ENCODE measurements around the gene WNT6. TPM values are rescaled to one million over a fixed set of nuclear protein-coding genes. Genes with fewer than 3 reads are reported as not detected.

The WNT6 gene
- total RNA-seq, 1 experiment from 2014 or later = not detected

DNA sequence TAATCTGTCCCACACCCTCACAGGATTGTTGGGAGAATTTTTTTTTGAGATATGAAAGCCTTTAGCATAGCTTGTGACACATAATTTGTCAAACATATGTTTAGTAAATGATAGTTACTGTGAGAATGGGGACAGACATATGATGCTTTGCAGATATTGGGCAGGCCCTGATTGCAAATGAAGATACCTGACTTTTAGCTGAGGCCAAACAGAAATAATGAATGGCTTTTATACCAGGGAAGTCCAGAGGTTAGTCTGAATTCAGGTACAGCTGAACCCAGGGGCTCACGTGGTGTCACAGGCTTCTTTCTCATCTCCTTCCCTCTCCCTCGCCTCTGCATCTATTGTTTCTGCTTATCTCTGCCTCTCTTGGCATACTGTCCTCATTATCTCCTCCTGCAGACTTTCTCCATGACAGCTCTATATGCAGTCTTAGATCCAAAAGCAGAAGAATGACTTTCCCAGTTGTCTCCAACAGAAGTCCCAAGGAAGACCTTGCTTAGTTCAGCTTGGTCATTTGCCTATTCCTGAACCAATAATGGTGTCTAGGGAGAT lies 16.2 kb downstream of the WNT6 start:
- no peak for DNase-seq (ENCODE audit: extremely low read depth, low read depth)

DNA sequence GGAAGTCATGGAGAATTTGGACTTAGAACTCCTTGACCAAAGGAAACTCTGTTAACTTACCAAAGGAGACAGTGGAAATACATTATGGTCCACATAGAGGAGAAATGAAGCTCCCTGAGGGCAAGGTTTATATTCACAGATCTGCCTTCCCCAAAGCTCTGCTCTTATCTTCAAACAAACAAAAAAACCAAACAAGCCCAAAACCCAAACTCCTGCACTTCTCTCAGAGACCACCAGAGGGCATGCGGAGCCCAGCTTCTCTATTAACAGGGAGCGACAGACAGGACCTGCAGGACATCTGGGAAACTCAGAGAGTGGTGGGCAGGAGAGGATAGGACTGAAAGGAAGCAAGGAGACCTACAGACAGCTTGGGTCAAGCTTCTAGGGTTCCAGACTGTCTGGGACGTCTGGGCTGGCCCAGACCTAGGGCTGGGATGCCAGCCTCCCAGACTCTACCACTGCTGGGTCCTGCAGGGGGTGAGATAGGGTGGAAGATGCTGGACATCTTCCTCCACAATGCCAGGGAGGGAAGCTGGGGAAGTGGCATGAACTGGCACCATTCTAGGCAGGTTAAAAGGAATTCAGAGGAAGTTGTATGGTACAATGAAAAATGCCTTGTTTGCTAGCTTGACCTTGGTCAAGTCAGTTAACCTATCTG lies 17.1 kb downstream of the WNT6 start:
- DNase-seq (ENCODE audit: extremely low read depth, low read depth) = peak; percentile 72

DNA sequence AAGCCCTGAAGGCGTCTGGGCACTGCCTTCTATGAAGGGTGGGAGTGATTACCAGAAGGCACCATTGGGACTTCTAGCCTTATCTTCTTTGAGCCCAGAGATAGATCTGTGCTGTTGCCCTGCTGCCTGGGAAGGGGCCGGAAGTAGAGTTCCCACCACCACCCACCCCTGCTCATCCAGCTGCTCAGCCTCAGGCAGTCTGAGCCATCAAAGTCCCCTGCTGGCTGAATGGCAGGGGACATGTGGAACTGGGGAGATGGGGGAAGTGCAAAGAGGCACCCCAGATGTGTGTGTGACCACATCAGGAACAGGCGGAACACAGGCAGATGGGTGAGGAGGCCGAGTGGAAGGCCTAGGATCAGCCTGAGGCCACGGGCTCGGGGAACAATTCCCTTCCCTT lies 17.7 kb downstream of the WNT6 start:
- DNase-seq (ENCODE audit: extremely low read depth, low read depth) = no peak

DNA sequence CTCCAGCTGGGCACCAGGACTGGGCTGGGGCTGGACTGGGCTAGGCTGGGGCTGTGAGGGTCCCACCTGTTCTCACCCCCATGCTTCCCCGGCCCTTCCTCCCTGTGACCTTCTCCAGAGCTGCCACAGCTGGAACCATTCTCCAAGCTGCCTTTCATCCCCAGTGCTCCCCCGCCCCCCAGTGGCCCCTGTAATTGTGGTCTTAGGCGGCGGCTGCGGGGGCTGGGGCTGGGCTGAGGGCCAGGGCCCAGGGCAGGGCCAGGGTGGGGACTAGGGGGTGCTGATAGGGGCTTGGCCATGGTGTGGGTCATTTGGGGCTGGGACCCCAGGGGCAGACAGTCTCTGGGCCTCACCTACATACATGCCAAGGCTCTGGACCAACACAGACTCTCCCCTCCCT lies 18.3 kb downstream of the WNT6 start:
- no peak for DNase-seq (ENCODE audit: extremely low read depth, low read depth)

DNA sequence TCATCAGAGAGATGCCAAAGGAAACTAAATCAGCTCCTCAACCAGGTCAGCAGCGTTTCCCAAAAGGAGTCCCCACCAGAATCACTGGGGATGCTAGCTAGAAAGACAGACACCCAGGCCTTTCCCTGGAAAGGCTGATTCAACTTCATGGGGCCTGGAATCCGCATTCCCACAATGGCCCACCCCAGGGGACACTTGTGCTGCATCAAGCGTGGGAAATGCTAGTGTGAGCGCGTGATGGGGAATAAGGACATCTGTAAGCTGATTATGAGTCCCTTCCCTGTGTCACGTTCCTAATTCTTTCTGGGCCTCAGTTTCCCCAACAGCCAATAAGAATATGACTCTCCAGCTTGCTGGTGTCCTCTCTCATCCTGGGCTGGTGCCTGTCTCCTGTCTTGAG lies 18.9 kb downstream of the WNT6 start:
- DNase-seq (ENCODE audit: extremely low read depth, low read depth) = no peak

DNA sequence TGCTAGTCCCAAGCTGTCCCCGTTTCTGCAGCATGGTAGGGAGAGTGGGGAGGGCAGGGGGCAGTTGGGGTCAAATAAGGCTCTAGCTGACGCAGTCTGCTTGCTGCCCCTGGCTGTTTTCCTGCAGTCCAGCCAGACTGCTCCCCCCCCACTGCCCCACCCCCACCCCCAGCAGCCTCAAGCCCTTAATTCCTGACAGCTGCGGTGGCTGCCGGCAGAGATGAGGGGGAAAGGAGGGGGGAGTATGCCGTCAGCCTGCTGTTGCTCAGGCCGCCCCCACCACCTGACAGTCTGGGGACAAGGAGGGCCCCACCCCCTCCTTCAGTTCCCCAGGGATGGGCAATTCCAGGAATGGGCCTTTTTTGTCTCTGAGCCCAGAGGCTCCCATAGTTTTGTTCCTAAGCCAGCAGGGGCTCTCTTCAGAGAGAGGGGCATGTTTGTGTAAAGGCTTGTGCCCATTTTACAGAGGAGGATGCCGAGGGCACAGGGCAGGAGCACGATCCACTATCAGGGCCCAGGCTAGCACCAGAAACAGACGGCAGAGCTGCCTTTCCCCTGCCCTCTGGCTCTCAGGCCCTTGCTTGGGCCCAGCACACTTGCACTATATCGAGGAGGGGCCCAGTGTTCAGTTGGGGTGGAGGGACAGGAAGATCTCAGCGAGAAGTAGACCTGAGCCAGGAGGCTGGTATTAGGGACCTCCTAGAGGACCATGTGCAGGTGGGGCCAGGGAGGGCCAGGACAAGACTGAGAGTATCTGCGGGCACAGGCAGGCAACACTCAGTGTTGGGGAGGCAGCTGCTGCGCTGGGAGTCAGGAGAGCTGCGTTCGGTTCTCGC lies 19.5 kb downstream of the WNT6 start:
- no peak for DNase-seq (ENCODE audit: extremely low read depth, low read depth)

DNA sequence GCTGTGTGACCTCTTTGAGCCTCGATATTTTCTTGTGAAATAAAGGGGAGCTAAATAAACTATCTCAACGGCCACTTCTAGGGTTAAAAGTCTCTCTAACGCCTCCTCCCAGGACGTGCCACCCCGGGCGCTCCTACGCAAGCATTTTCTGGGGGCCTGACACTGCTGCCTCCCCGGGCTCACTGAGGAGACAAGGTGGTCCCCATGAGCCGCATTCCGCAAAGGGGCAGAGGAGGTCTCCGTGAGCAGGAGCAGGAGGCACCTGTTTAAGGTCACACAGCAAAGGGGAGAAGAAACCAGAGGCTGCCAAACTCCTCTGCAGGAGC lies 20.1 kb downstream of the WNT6 start:
- DNase-seq (ENCODE audit: extremely low read depth, low read depth) = no peak

DNA sequence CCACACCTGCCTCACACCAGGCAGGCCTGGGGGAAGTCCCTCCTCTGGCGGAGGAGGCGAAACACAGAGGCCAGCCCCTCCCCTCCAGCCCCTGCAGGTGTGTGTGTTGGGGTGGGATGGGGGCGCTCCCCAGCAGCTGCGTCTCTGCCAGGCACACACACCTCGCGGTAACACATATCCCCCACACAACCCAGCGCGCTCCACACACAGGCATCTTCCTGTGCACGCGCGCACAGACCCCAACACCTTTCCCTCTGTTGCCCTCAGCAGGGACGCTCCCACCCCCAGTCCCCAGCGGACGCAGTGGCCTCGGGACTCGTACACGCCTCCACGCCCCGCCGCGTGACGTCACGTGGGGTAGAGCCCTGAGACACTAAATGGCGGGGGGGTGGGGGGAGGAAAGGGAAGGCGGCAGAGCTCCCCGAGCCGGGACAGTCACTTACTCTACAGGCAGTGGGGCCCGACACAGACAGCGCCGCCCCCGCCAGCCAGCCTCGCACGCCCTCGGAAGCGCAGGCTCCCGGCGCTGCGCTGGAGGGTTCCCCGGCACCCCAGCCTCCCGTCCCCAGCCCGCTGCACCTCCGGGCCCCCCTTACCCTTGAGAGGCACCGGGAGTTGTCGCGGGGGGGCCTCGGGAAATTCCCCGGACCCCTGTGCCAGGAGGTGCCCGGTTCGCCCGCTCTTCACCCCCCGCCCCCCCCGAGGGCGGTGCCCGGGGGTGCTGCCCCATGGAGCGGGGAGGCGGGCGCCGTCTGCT lies 20.7 kb downstream of the WNT6 start, which contains the start of gene WNT10A:
Gene WNT10A (plus strand): TSS at position 751 of the 757 bp plus-strand sequence. CDS start 144 bp downstream, outside the sequence.
- DNase-seq (ENCODE audit: extremely low read depth, low read depth) = no peak

DNA sequence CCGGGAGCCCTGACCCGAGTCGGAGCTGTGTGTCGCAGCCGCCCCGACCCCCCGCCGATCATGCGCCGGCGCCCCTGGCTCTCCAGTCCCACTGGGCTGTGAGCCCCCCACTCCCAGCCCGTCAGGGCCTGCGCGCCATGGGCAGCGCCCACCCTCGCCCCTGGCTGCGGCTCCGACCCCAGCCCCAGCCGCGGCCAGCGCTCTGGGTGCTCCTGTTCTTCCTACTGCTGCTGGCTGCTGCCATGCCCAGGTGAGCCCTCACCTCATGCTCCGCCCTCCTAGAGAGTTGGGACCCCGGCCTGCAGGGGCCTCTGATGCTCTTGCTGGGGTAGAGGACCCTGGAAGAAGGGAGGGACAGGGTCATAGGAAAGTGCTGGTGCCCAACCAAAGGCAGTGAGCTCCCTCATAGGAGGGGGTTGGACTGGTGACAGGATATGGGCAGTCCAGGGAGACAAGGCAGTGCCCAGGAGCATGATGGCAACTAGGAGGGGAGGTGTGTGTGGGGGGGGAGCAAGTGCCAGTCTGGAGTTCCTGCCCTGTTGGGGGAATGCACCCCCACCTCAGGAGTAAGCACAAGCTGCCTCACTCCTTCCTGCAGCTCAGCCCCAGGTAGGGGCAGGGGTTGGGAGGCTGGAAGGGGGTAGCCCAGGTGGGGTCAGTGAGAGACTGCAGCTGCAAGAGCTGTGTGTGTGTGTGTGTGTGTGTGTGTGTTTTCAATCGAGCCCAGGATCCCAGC lies 21.4 kb downstream of the WNT6 start:
- no peak for DNase-seq (ENCODE audit: extremely low read depth, low read depth)

DNA sequence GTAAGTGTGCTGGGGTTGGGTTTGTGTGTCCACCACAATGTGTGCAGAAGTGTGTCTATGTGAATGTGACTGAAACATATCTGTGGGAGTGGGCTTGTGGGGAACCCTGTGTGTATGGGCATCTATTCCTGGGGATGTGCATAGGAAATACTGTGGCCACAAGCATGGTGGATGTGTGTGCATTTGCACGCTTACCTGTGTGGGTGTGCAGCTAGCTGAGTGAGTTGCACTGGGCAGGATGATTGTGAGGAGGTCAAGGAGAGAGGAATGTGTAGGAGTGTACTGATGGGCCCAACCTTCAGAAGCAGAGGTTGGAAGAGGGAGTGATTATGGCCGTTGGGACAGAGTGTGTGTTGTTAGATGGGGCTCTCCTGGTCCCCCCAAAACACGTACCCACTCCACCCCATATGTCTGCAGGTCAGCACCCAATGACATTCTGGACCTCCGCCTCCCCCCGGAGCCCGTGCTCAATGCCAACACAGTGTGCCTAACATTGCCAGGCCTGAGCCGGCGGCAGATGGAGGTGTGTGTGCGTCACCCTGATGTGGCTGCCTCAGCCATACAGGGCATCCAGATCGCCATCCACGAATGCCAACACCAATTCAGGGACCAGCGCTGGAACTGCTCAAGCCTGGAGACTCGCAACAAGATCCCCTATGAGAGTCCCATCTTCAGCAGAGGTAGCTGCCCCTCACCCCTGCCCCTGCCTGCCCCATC lies 22.3 kb downstream of the WNT6 start:
- no peak for DNase-seq (ENCODE audit: extremely low read depth, low read depth)

DNA sequence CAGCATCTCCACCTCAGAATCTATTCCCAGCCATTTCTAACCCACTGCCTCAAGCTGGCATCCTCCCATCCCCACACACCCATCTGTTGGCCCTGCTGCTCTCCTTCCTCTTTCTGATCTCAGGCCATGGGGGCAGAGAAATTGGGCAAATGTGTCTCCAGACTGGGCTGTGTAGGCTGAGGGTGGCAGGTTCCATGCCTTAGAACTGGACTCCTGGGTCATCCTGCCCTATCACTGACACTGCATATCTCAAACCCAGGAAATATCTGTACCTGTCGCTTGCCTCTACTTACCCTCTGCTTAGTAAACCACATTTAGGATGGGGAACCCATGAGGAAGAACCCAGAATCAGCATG lies 22.8 kb downstream of the WNT6 start:
- DNase-seq (ENCODE audit: extremely low read depth, low read depth) = no peak

DNA sequence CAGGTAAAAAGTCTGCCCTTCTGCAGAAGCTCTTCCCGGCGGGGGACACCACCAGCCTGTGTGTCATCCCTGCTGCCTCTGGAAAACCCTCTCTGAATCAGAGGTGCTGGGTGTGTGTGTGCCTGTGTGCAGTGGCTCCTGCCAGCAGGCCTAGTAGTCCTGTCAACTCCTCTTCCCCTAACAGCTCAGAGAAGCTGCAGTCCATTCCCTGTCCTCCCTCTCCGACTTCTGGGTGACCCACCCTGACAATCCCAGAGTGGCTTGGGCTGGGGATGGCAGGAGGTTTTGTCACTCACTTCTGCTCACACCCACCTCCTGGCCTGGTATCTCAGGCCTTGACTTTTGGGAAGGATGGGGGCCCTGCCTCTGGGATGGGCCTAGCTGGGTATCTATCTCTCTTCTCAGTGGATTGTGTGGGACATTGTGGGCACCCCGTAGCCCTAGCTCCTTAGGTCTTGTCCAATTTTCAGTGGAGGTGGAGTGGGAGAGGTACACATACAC lies 23.3 kb downstream of the WNT6 start:
- no peak for DNase-seq (ENCODE audit: extremely low read depth, low read depth)

DNA sequence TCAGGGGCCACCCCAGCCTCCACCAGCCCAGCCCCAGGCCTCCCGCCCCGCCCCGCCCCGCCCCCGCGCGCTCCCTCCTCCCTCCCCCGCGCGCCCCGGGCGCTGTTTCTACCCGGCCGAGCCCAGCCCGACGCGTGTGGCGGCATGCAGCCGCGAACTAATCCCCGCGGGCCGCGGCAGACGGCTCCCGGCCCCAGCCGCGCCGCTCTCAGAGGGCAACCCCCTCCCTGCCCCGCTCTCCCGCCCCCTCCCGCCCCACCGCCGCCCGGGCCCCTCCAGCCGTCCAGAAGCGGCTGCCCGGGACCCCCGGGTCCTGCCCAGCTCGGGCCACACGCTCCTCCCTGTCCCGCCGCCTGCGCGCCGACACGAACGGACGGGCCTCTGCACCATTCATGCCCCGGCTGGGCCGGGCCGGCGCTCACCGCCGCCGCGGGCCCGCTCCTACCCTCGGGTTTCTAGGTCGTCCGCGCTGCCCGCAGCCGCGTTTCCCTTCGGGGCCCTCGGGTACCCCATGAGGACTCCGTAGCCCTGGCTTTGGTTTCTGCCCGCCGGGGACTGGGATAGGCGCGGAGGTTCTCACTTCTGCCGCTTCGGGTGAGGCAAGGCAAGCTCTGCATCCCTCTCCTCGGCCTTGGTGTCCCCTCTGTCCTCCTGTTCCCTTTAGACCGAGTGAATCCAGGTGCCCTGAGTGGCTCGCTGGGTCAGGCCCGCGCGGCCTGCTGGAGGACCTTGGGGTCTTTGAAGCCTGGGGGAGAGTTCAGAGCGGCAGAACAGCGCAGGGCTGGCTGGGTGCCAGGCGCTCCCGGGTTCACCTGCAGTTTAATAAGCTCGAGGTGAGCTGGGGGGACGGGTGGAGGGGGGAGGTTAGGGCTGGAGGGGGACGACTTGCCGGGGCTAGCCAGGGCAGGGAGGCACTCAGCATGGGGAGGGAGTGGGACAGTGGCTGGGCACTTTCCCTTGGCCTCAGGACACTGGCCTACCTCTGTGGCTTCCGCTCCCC lies 24.2 kb downstream of the WNT6 start:
- DNase-seq (ENCODE audit: extremely low read depth, low read depth) = no peak

DNA sequence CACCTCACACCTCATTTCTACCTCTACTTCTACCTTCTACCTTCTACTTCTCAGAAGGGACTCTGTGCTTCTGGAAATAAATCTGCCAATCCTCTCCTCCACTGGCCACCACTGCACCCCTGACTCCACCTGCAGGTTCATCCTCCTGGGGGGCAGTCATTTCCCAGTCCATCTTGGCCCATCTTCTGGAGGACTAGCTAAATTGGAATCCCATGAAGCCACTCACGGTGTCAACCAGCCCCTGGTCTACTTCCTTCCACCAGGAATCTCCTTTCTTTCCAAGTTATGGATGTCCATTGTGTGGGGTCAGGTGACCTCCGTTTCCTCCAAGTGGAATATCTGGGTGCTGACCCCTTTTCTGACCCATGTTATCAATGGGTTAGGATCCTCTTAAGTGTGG lies 24.9 kb downstream of the WNT6 start:
- DNase-seq (ENCODE audit: extremely low read depth, low read depth) = no peak

DNA sequence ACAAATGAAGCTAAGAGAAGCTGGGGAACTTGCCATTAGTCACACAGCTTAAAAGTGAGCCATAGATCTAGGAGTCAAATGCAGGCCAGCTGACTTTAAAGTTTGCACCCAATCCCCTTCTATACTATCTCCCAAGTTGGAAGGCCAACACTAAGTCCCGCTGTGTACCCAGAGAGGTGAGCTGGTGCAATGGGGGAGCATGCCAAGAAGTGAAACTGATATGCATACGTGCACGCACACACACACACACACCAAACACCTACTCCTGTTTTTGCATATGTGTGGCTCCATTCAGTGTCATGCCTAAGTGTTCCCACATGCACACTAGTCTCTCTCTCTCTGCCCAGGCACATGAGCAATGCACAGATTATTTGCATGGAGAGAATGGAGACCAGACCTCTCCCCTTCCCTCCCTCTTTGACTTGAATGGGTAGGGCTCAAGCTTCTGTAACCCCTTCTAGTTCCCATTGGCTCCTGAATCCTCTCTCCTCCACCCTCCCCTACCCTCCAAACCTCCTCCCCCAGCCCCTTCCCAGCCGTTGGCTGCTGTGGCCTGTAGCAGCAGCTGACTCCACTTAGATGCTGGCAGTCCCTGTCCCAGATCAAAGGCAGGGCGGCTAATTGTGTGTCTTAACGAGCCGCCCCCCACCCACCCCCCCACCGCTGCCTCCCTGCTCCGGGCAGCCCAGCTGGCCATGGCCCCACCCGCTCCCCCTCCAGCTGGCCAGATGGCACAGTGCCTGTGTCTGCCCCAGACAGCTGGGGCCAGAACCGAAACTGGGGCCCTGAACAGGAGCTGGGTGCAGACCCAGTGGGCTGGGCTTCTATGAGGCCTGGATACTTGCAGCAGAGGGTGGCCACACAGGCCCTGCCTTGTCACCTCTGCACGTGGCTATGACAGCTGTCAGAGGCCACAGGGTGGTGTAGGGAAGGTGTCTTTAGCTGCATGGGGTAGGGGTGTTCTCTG lies 26.7 kb downstream of the WNT6 start:
- no peak for DNase-seq (ENCODE audit: extremely low read depth, low read depth)

DNA sequence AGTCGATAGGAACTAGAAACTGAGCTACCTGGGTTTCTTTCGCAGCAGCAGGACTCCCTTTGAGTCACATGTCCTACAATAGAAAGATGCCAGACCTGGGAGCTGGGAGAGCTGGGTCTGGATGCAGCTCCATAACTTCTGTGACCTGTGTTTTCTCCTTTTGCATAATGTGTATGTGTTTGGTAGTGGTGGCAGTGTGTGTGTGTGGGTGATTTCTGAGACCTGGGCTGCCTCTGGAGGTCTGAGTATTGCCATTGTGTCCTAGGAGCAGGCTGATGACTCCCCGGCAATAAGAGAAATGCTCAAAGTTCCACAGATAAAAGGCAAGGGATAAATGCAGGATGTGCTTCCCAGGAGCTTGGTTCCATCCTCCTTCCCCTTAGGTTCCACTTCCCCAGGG lies 27.5 kb downstream of the WNT6 start:
- DNase-seq (ENCODE audit: extremely low read depth, low read depth) = no peak

DNA sequence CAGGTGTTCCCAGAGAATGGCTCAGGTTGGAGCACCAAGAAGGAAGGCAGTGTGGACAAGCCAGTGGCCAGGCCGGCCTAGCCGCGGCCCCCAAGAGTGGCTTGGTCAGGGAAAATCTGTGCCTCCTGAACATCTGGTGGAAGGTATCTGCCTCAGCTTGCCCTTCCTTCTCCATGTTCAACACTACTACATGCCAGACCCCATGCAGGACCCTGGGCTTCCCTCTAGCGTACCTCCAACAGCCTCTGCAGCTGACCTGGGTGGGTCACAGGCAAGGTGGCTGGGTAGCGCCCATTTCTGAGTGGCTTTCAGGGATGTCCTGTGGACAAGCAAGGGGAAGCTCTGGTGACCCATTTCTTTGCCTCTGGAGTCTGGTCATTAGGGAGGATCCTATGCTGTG lies 28.7 kb downstream of the WNT6 start:
- no peak for DNase-seq (ENCODE audit: extremely low read depth, low read depth)
